OCI-LY1 (cell line): Measurements from ENCODE around the gene ALLC.
A peak's percentile ranks its signal among the peaks of the same experiment; 100 is the strongest.

Experiments
- H2AFZ ChIP-seq: fragments of 200-600 bp; sonication (generic), shearing (Covaris generic); 2 replicates; pipeline ENCODE4 v1.6.0; 2014; ENCODE audit warnings: antibody characterized with exemption, mild to moderate bottlenecking, low read length
- H3F3A ChIP-seq: fragments of 200-600 bp; sonication (generic), shearing (Covaris generic); 2 replicates; pipeline ENCODE4 v1.6.0; 2014; ENCODE audit warnings: mild to moderate bottlenecking, antibody characterized with exemption, low read length, moderate library complexity; ENCODE audit not compliant: insufficient read depth
- H3K27ac ChIP-seq: fragments of 200-600 bp; sonication (generic); 2 replicates; pipeline ENCODE4 v1.5.1; 2014; ENCODE audit warnings: low read length, mixed run types, mild to moderate bottlenecking, low read depth; ENCODE audit not compliant: poor library complexity, severe bottlenecking
- H3K27me3 ChIP-seq: fragments of 200-600 bp; sonication (generic); 2 replicates; pipeline ENCODE4 v1.6.0; 2014; ENCODE audit warnings: antibody characterized with exemption, mild to moderate bottlenecking, low read length, moderate library complexity; ENCODE audit not compliant: insufficient read depth
- H3K36me3 ChIP-seq: fragments of 200-600 bp; sonication (generic); 2 replicates; pipeline ENCODE4 v1.6.1; 2014; ENCODE audit warnings: mild to moderate bottlenecking, antibody characterized with exemption, low read length, moderate library complexity, mixed read lengths; ENCODE audit not compliant: insufficient read depth
- H3K4me1 ChIP-seq: fragments of 200-600 bp; sonication (generic); 2 replicates; pipeline ENCODE4 v1.5.1; 2014; ENCODE audit warnings: mild to moderate bottlenecking, low read length, moderate library complexity; ENCODE audit not compliant: insufficient read depth, severe bottlenecking
- H3K4me2 ChIP-seq: fragments of 200-600 bp; sonication (generic), shearing (Covaris generic); 2 replicates; pipeline ENCODE4 v1.6.1; 2014; ENCODE audit warnings: low read length
- H3K4me3 ChIP-seq: fragments of 200-600 bp; sonication (generic); 2 replicates; pipeline ENCODE4 v1.5.1; 2014; ENCODE audit warnings: low read length, low read depth, mild to moderate bottlenecking, mixed read lengths; ENCODE audit not compliant: poor library complexity, severe bottlenecking
- H3K79me2 ChIP-seq: fragments of 200-600 bp; shearing (Covaris generic); 2 replicates; pipeline ENCODE4 v1.6.1; 2016; ENCODE audit warnings: mixed run types, low read length, mixed read lengths; ENCODE audit not compliant: insufficient read depth
- H3K9ac ChIP-seq: fragments of 200-600 bp; sonication (generic), shearing (Covaris generic); 2 replicates; pipeline ENCODE4 v1.6.1; 2014; ENCODE audit warnings: mild to moderate bottlenecking, low read length, mixed read lengths
- H3K9me2 ChIP-seq: fragments of 200-600 bp; sonication (generic), shearing (Covaris generic); 2 replicates; pipeline ENCODE4 v1.6.1; 2014; ENCODE audit warnings: low read depth, mild to moderate bottlenecking, low read length, mixed read lengths
- H3K9me3 ChIP-seq: fragments of 200-600 bp; shearing (Covaris generic); 2 replicates; pipeline ENCODE4 v1.6.1; 2014; ENCODE audit warnings: low read length, mixed read lengths
- H4K20me1 ChIP-seq: fragments of 200-600 bp; sonication (generic), shearing (Covaris generic); 2 replicates; pipeline ENCODE4 v1.6.0; 2016; ENCODE audit warnings: mild to moderate bottlenecking, low read length; ENCODE audit not compliant: insufficient read depth
- CTCF ChIP-seq: fragments of 200-600 bp; sonication (generic), shearing (Covaris generic); IDR thresholded peaks from 2 replicates; pipeline ENCODE4 v1.5.1; 2017; ENCODE audit warnings: mild to moderate bottlenecking, antibody characterized with exemption, low read length, moderate library complexity, mixed read lengths
- EZH2 ChIP-seq: fragments of 200-600 bp; sonication (generic), shearing (Covaris generic); IDR thresholded peaks from 2 replicates; pipeline ENCODE4 v1.8.0; 2017; ENCODE audit warnings: borderline replicate concordance, mixed run types, mild to moderate bottlenecking, antibody characterized with exemption, low read length, moderate library complexity, mixed read lengths

ALLC gene

GRCh38 chr2:3627500-3628100 lies 30.4 kb upstream of the ALLC start:
- Histone ChIP-seq H3K27ac (no peak overlapping the region), H3K4me2 (no peak overlapping the region), H3K9ac (no peak overlapping the region), H3K9me2 (no peaks in the 10 kb centered on the region), H3K9me3 (no peaks in the 10 kb centered on the region), H3K36me3 (no peaks in the 10 kb centered on the region; the same call in 1 of the 2 replicates), H2AFZ (no peak overlapping the region), H3K27me3 (no peaks in the 10 kb centered on the region), H3K4me1 (no peaks in the 10 kb centered on the region), H3K4me3 (no peak overlapping the region), H3K79me2 (no peaks in the 10 kb centered on the region), H3F3A (no peaks in the 10 kb centered on the region), H4K20me1 (no peaks in the 10 kb centered on the region)
- no peak for TF ChIP-seq EZH2
- TF ChIP-seq CTCF, result no peak

GRCh38 chr2:3628241-3628679 lies 29.7 kb upstream of the ALLC start:
- no peaks in the 10 kb centered on the region; the same call in 1 of the 2 replicates for H3K36me3 ChIP-seq
- H3K27ac ChIP-seq, result no peak overlapping the region
- no peaks in the 10 kb centered on the region for H3K27me3 ChIP-seq
- H3K4me3 ChIP-seq, result no peak overlapping the region
- H3K9ac ChIP-seq, result no peak overlapping the region
- no peaks in the 10 kb centered on the region for H4K20me1 ChIP-seq
- H3F3A ChIP-seq, result no peaks in the 10 kb centered on the region
- no peaks in the 10 kb centered on the region for H3K79me2 ChIP-seq
- no peaks in the 10 kb centered on the region for H3K9me2 ChIP-seq
- H3K9me3 ChIP-seq, result no peaks in the 10 kb centered on the region
- TF ChIP-seq EZH2 (no peak), CTCF (no peak)
- no peak overlapping the region for H2AFZ ChIP-seq
- H3K4me2 ChIP-seq, result no peak overlapping the region
- H3K4me1 ChIP-seq, result no peaks in the 10 kb centered on the region

GRCh38 chr2:3628800-3629199 lies 29.2 kb upstream of the ALLC start:
- Histone ChIP-seq H3K4me3 (no peak overlapping the region), H3K9me3 (no peaks in the 10 kb centered on the region), H4K20me1 (no peaks in the 10 kb centered on the region), H3K9ac (no peak overlapping the region), H3K79me2 (no peaks in the 10 kb centered on the region), H3K4me2 (no peak overlapping the region), H3K27ac (no peak overlapping the region), H3F3A (no peaks in the 10 kb centered on the region), H3K36me3 (no peaks in the 10 kb centered on the region; the same call in 1 of the 2 replicates), H2AFZ (no peak overlapping the region), H3K9me2 (no peaks in the 10 kb centered on the region), H3K4me1 (no peaks in the 10 kb centered on the region), H3K27me3 (no peaks in the 10 kb centered on the region)
- TF ChIP-seq EZH2 (no peak), CTCF (peak; percentile 49; the same call in 1 of the 2 replicates)
